HepG2 (cell line): ENCODE measurements around the gene FAIM2. TPM values are rescaled to one million over a fixed set of nuclear protein-coding genes. Genes with fewer than 3 reads are reported as not detected.

ENCODE experiments used
- BHLHE40 ChIP-seq: IDR thresholded peaks from 2 replicates; pipeline ENCODE4 v1.6.1; 2011; ENCODE audit warnings: low read length, improper control_type of control experiment
- GMEB2 ChIP-seq: IDR thresholded peaks from 2 replicates; pipeline ENCODE4 v1.6.1; 2016; ENCODE audit warnings: missing biosample characterization, missing genetic modification reagents, low read depth
- HDAC2 ChIP-seq: sonication (generic); formaldehyde crosslinking; IDR thresholded peaks from 2 replicates; pipeline ENCODE4 v1.4.0; 2020; ENCODE audit warnings: missing genetic modification reagents
- ISL2 ChIP-seq: sonication (generic); formaldehyde crosslinking; IDR thresholded peaks from 2 replicates; pipeline ENCODE4 v1.5.0; 2020; ENCODE audit warnings: missing genetic modification reagents
- MTA3 ChIP-seq: sonication (generic); formaldehyde crosslinking; IDR thresholded peaks from 2 replicates; pipeline ENCODE4 v1.4.0; 2020; ENCODE audit warnings: missing genetic modification reagents
- NFKB2 ChIP-seq: sonication (generic); formaldehyde crosslinking; IDR thresholded peaks from 2 replicates; pipeline ENCODE4 v1.4.0; 2020; ENCODE audit warnings: missing genetic modification reagents, borderline replicate concordance
- PHB2 ChIP-seq: fragments of 450-650 bp; IDR thresholded peaks from 2 replicates; pipeline ENCODE4 v1.6.1; 2018; ENCODE audit not compliant: partially characterized antibody
- RELA ChIP-seq: sonication (generic); formaldehyde crosslinking; IDR thresholded peaks from 2 replicates; pipeline ENCODE4 v1.4.0; 2020; ENCODE audit warnings: missing genetic modification reagents
- SCMH1 ChIP-seq: sonication (generic); formaldehyde crosslinking; IDR thresholded peaks from 2 replicates; pipeline ENCODE4 v1.9.0; 2021; ENCODE audit warnings: missing genetic modification reagents, mild to moderate bottlenecking, borderline replicate concordance
- ZBED4 ChIP-seq: sonication (generic); formaldehyde crosslinking; IDR thresholded peaks from 2 replicates; pipeline ENCODE4 v1.4.0; 2020; ENCODE audit warnings: missing genetic modification reagents, borderline replicate concordance
- ZBTB20 ChIP-seq: sonication (generic); formaldehyde crosslinking; IDR thresholded peaks from 2 replicates; pipeline ENCODE4 v1.8.1; 2023; ENCODE audit warnings: missing genetic modification reagents, low read depth, mild to moderate bottlenecking, borderline replicate concordance
- ZNF256 ChIP-seq: sonication (generic); formaldehyde crosslinking; conservative IDR thresholded peaks from 2 replicates; pipeline ENCODE4 v1.4.0; 2020; ENCODE audit warnings: missing genetic modification reagents
- ZNF574 ChIP-seq: sonication (generic); formaldehyde crosslinking; IDR thresholded peaks from 2 replicates; pipeline ENCODE4 v1.4.0; 2020; ENCODE audit warnings: missing genetic modification reagents
- ZNF720 ChIP-seq: sonication (generic); formaldehyde crosslinking; IDR thresholded peaks from 2 replicates; pipeline ENCODE4 v1.4.0; 2020; ENCODE audit warnings: missing genetic modification reagents
- polyA plus RNA-seq, 8 experiments: library from polyadenylated mRNA; depleted of rRNA in 3 of 8; stranded (reverse) in 7 of 8; unstranded in 1 of 8; fragments of >200 nt; fragmentation: Illumina TruSeq in 4 of 8; extraction: Trizol in 4 of 8; gene quantifications; 2 replicates each; pipeline versions ENCODE4 v1.2.1 to v1.2.3, GENCODE V29; 2011 to 2016; ENCODE audit warnings: low read depth in 4 of 8, missing spikeins in 1 of 8, mixed read lengths in 1 of 8; ENCODE audit not compliant: insufficient read depth in 1 of 8
- total RNA-seq, 5 experiments: library from RNA; depleted of rRNA; stranded (reverse); fragments of >200 nt; fragmentation: Illumina TruSeq; extraction: Trizol; gene quantifications; 2 replicates each; pipeline ENCODE4 v1.2.3, GENCODE V29; 2016; ENCODE audit warnings: low read depth in 1 of 5
- TF ChIP-seq, protein P1 (sequence below): IDR thresholded peaks from 2 replicates; pipeline ENCODE4 v1.6.1; 2016; ENCODE audit warnings: mild to moderate bottlenecking, missing biosample characterization, missing genetic modification reagents

FAIM2 gene
- total and polyA plus RNA-seq, 2 of the 13 experiments (the other 11 are each of a cell fraction or from before 2014, with no cell fraction given), result not detected

GRCh38 chr12:49842519-49843352 lies 61.0 kb downstream of the FAIM2 start, which contains the start of gene BCDIN3D (continued):
- TF ChIP-seq ZBTB20 (CRISPR knock-in tag), result no peak
- no peak for TF ChIP-seq BHLHE40
- peak; percentile 98 for TF ChIP-seq ZBED4
- no peak for TF ChIP-seq RELA (CRISPR knock-in tag)
- peak; percentile 39; the same call in 1 of the 2 replicates for TF ChIP-seq ISL2 (CRISPR knock-in tag)
- TF ChIP-seq SCMH1 (CRISPR knock-in tag), result no peak
- TF ChIP-seq HDAC2, result 0 out of 2 replicates have a peak, but pooled peaks have one; percentile 20
- TF ChIP-seq ZNF574 (CRISPR knock-in tag), result peak; percentile 88
- TF ChIP-seq PHB2, result no peak
- TF ChIP-seq NFKB2 (CRISPR knock-in tag), result peak; percentile 79; the same call in 1 of the 2 replicates
- TF ChIP-seq MTA3 (CRISPR knock-in tag), result no peak
- TF ChIP-seq, protein P1, sequence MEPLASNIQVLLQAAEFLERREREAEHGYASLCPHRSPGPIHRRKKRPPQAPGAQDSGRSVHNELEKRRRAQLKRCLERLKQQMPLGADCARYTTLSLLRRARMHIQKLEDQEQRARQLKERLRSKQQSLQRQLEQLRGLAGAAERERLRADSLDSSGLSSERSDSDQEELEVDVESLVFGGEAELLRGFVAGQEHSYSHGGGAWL, result peak; percentile 58; the same call in 1 of the 2 replicates
- no peak for TF ChIP-seq GMEB2 (CRISPR knock-in tag)
- TF ChIP-seq ZNF720 (CRISPR knock-in tag), result no peak
- TF ChIP-seq ZNF256 (CRISPR knock-in tag), result no peak
